H1 (cell line): ENCODE results near the gene WDR91. TPM values are rescaled to one million over a fixed set of nuclear protein-coding genes. Genes with fewer than 3 reads are reported as not detected.

Experiments used
- CTCF ChIA-PET: fragments of 300-600 bp; sonication (Branson Sonifier 250); formaldehyde crosslinking; loops from one replicate; lab custom pipeline; 2021; ENCODE audit not compliant: partially characterized antibody; lab: Charles Lee
- POLR2A ChIA-PET: fragments of 300-600 bp; sonication (Branson Sonifier 250); formaldehyde crosslinking; loops from one replicate; lab custom pipeline; 2021; ENCODE audit warnings: inconsistent platforms; ENCODE audit not compliant: partially characterized antibody; lab: Charles Lee
- DNase-seq, 2 experiments: peaks; one replicate each; pipeline versions ENCODE4 v3.0.0 to v3.0.0-alpha.2; 2010 to 2022; ENCODE audit warnings: low spot score in 2 of 2, low read depth in 1 of 2, mixed read lengths in 1 of 2
- FAIRE-seq: peaks from 2 replicates; lab custom pipeline; 2011; peaks lifted over from hg19 to GRCh38; lab: Jason Lieb, UNC
- H2AFZ ChIP-seq: 2 replicates; pipeline ENCODE4 v1.8.1; 2012; ENCODE audit warnings: low read length, inconsistent platforms
- H2AK5ac ChIP-seq: 2 replicates; pipeline ENCODE4 v1.6.1; 2013; ENCODE audit warnings: low read depth, low read length
- H2BK120ac ChIP-seq: replicated peaks from 2 replicates; pipeline ENCODE3; 2013; ENCODE audit warnings: low read depth, low read length, inconsistent platforms
- H2BK12ac ChIP-seq: 2 replicates; pipeline ENCODE4 v1.6.1; 2013; ENCODE audit warnings: low read depth, low read length
- H2BK15ac ChIP-seq: 2 replicates; pipeline ENCODE4 v1.6.1; 2013; ENCODE audit warnings: low read length
- H2BK20ac ChIP-seq: 2 replicates; pipeline ENCODE4 v1.6.1; 2013; ENCODE audit warnings: low read length
- H2BK5ac ChIP-seq: 2 replicates; pipeline ENCODE4 v1.6.1; 2013; ENCODE audit warnings: low read depth, low read length
- H3K14ac ChIP-seq: 2 replicates; pipeline ENCODE4 v1.6.1; 2013; ENCODE audit warnings: inconsistent platforms; ENCODE audit not compliant: insufficient read length
- H3K18ac ChIP-seq: 2 replicates; pipeline ENCODE4 v1.6.1; 2013; ENCODE audit warnings: low read length; ENCODE audit errors: extremely low read depth
- H3K23ac ChIP-seq: 2 replicates; pipeline ENCODE4 v1.6.1; 2013; ENCODE audit warnings: inconsistent platforms; ENCODE audit not compliant: insufficient read length
- H3K23me2 ChIP-seq: 2 replicates; pipeline ENCODE4 v1.6.1; 2013; ENCODE audit warnings: low read depth, low read length
- H3K27ac ChIP-seq: 2 replicates; pipeline ENCODE4 v1.6.1; 2011; ENCODE audit warnings: low read depth, low read length, inconsistent platforms
- H3K27me3 ChIP-seq, 4 experiments: replicated peaks in 1 of 4; 1 replicate in 1 of 4; 2 replicates in 3 of 4; pipeline versions ENCODE4 v1.6.1 to v1.8.1; 2011 to 2013; ENCODE audit warnings: low read length in 3 of 4, mild to moderate bottlenecking in 3 of 4, inconsistent platforms in 2 of 4, mixed read lengths in 2 of 4, moderate library complexity in 1 of 4; ENCODE audit not compliant: control insufficient read depth in 3 of 4, insufficient read depth in 3 of 4; ENCODE audit errors: extremely low read depth in 1 of 4
- H3K36me3 ChIP-seq, 4 experiments: 2 replicates each; pipeline versions ENCODE4 v1.6.1 to v1.8.1; 2011 to 2013; ENCODE audit warnings: mild to moderate bottlenecking in 4 of 4, low read length in 3 of 4, moderate library complexity in 2 of 4, control low read depth in 1 of 4, inconsistent platforms in 1 of 4; ENCODE audit not compliant: insufficient read depth in 4 of 4, control insufficient read depth in 2 of 4
- H3K4ac ChIP-seq: replicated peaks from 2 replicates; pipeline ENCODE3; 2013; ENCODE audit warnings: low read length, low read depth, mixed read lengths, inconsistent platforms; ENCODE audit not compliant: insufficient read length
- H3K4me1 ChIP-seq, 4 experiments: replicated peaks in 1 of 4; 1 replicate in 1 of 4; 2 replicates in 3 of 4; pipeline versions ENCODE4 v1.6.1 to v1.8.1; 2011 to 2013; ENCODE audit warnings: low read length in 3 of 4, inconsistent platforms in 2 of 4, mixed read lengths in 1 of 4; ENCODE audit not compliant: insufficient read depth in 4 of 4, control insufficient read depth in 3 of 4
- H3K4me2 ChIP-seq, 2 experiments: 2 replicates each; pipeline versions ENCODE4 v1.6.1 to v1.8.1; 2011 to 2013; ENCODE audit warnings: low read depth in 2 of 2, low read length in 2 of 2, control low read depth in 1 of 2, inconsistent platforms in 1 of 2, mild to moderate bottlenecking in 1 of 2; ENCODE audit not compliant: insufficient read depth in 1 of 2
- H3K4me3 ChIP-seq, 4 experiments: fragments of 200-600, 300-600 bp in 1 of 4; sonication (generic), shearing (Covaris generic), sonication (Bioruptor Twin) in 1 of 4; 2 replicates each; pipeline versions ENCODE4 v1.5.1 to v1.8.1; 2011 to 2016; ENCODE audit warnings: low read length in 4 of 4, low read depth in 3 of 4, control low read depth in 2 of 4, inconsistent platforms in 2 of 4, mild to moderate bottlenecking in 2 of 4, mixed read lengths in 1 of 4, moderate library complexity in 1 of 4; ENCODE audit not compliant: insufficient read depth in 2 of 4; ENCODE audit errors: extremely low read depth in 1 of 4
- H3K56ac ChIP-seq: replicated peaks from 2 replicates; pipeline ENCODE3; 2013; ENCODE audit warnings: low read depth, mild to moderate bottlenecking, mixed read lengths, low read length, inconsistent platforms; ENCODE audit not compliant: insufficient read length
- H3K79me1 ChIP-seq: 2 replicates; pipeline ENCODE4 v1.6.1; 2013; ENCODE audit warnings: low read depth, low read length, control low read depth
- H3K79me2 ChIP-seq, 2 experiments: 2 replicates each; pipeline versions ENCODE4 v1.6.1 to v1.8.1; 2012 to 2013; ENCODE audit warnings: low read length in 2 of 2, mild to moderate bottlenecking in 2 of 2, inconsistent platforms in 1 of 2; ENCODE audit not compliant: insufficient read depth in 2 of 2, control insufficient read depth in 1 of 2
- H3K9ac ChIP-seq, 4 experiments: replicated peaks in 1 of 4; 1 replicate in 1 of 4; 2 replicates in 3 of 4; pipeline versions ENCODE4 v1.6.1 to v1.8.1; 2011 to 2013; ENCODE audit warnings: low read depth in 3 of 4, low read length in 3 of 4, control low read depth in 2 of 4, mild to moderate bottlenecking in 2 of 4, moderate library complexity in 2 of 4, inconsistent platforms in 1 of 4; ENCODE audit errors: extremely low read depth in 1 of 4
- H3K9me3 ChIP-seq, 2 experiments: 2 replicates each; pipeline versions ENCODE4 v1.6.1 to v1.8.1; 2012 to 2013; ENCODE audit warnings: mild to moderate bottlenecking in 2 of 2, moderate library complexity in 2 of 2, control low read depth in 1 of 2, inconsistent platforms in 1 of 2, low read depth in 1 of 2, low read length in 1 of 2, mixed read lengths in 1 of 2; ENCODE audit not compliant: insufficient read depth in 2 of 2
- H4K20me1 ChIP-seq, 2 experiments: replicated peaks in 1 of 2; 2 replicates each; pipeline versions ENCODE3 to v1.8.1; 2011 to 2013; ENCODE audit warnings: inconsistent platforms in 2 of 2, low read length in 2 of 2, mild to moderate bottlenecking in 1 of 2; ENCODE audit not compliant: insufficient read depth in 2 of 2, control insufficient read depth in 1 of 2
- H4K5ac ChIP-seq: 2 replicates; pipeline ENCODE4 v1.6.1; 2013; ENCODE audit warnings: low read length, low read depth, mixed read lengths, inconsistent platforms; ENCODE audit not compliant: insufficient read length
- H4K8ac ChIP-seq: 2 replicates; pipeline ENCODE4 v1.8.0; 2013; ENCODE audit warnings: mild to moderate bottlenecking, moderate library complexity, low read length, inconsistent platforms; ENCODE audit not compliant: insufficient read depth; ENCODE audit errors: extremely low read depth
- H4K91ac ChIP-seq: replicated peaks from 2 replicates; pipeline ENCODE3; 2013; ENCODE audit warnings: low read length, mixed read lengths, inconsistent platforms; ENCODE audit not compliant: insufficient read length
- BCL11A ChIP-seq, 2 experiments: IDR thresholded peaks; one replicate each; pipeline ENCODE4 v1.6.1; 2011; ENCODE audit warnings: low read depth in 2 of 2, low read length in 2 of 2, mild to moderate bottlenecking in 2 of 2
- CBX8 ChIP-seq: fragments of 300-800, 300-1000 bp; sonication (generic); IDR thresholded peaks from 2 replicates; pipeline ENCODE4 v1.7.1; 2016; ENCODE audit warnings: low read depth, low read length, borderline replicate concordance
- EGR1 ChIP-seq: IDR thresholded peaks from 2 replicates; pipeline ENCODE4 v1.6.1; 2011; ENCODE audit warnings: low read depth, low read length, borderline replicate concordance
- EP300 ChIP-seq, 2 experiments: IDR thresholded peaks; 1 replicate in 1 of 2; 2 replicates in 1 of 2; pipeline ENCODE4 v1.6.1; 2011 to 2012; ENCODE audit warnings: low read depth in 2 of 2, low read length in 2 of 2, mild to moderate bottlenecking in 2 of 2, borderline replicate concordance in 1 of 2, inconsistent platforms in 1 of 2, moderate library complexity in 1 of 2
- GTF2F1 ChIP-seq: IDR thresholded peaks from 2 replicates; pipeline ENCODE4 v1.6.1; 2012; ENCODE audit warnings: low read depth, low read length, improper control_type of control experiment, borderline replicate concordance
- JUN ChIP-seq: IDR thresholded peaks from 2 replicates; pipeline ENCODE4 v1.6.1; 2011; ENCODE audit warnings: low read depth, mild to moderate bottlenecking, improper control_type of control experiment, low read length
- KDM1A ChIP-seq: fragments of 200-600, 300-600 bp; sonication (generic); IDR thresholded peaks from 2 replicates; pipeline ENCODE4 v1.7.1; 2016; ENCODE audit warnings: mild to moderate bottlenecking, low read length, borderline replicate concordance
- POLR2AphosphoS5 ChIP-seq: IDR thresholded peaks from 2 replicates; pipeline ENCODE4 v1.6.1; 2011; ENCODE audit warnings: low read depth, low read length
- SP2 ChIP-seq: IDR thresholded peaks from 2 replicates; pipeline ENCODE4 v1.6.1; 2012; ENCODE audit warnings: mild to moderate bottlenecking, low read length, inconsistent platforms
- SP4 ChIP-seq: IDR thresholded peaks from 2 replicates; pipeline ENCODE4 v1.6.1; 2012; ENCODE audit warnings: low read length, inconsistent platforms
- TAF1 ChIP-seq: IDR thresholded peaks from 2 replicates; pipeline ENCODE4 v1.6.1; 2011; ENCODE audit warnings: mild to moderate bottlenecking, low read depth, low read length
- TBP ChIP-seq: IDR thresholded peaks from 2 replicates; pipeline ENCODE4 v1.6.1; 2011; ENCODE audit warnings: low read depth, low read length, improper control_type of control experiment
- TEAD4 ChIP-seq: IDR thresholded peaks from 2 replicates; pipeline ENCODE4 v1.6.1; 2012; ENCODE audit warnings: low read depth, low read length, inconsistent platforms, mixed read lengths
- WGBS, 2 experiments: shearing (Covaris generic) in 1 of 2; methylation state at CpG; one replicate each; pipeline versions ENCODE4 v1.1.6 to v1.1.7; 2013 to 2015; ENCODE audit warnings: low lambda C conversion rate in 2 of 2, mixed read lengths in 2 of 2, inconsistent platforms in 1 of 2, low coverage in 1 of 2, missing lambda C conversion rate in 1 of 2; ENCODE audit not compliant: insufficient replicate concordance in 2 of 2, insufficient coverage in 1 of 2, insufficient read length in 1 of 2; ENCODE audit errors: extremely low coverage in 1 of 2, missing lambda C conversion rate in 1 of 2; 5-methylcytosine and 5-hydroxymethylcytosine counted together
- polyA plus RNA-seq, 7 experiments: library from polyadenylated mRNA; depleted of rRNA in 3 of 7; stranded (reverse) in 5 of 7; unstranded in 2 of 7; fragments of >200 nt in 5 of 7; fragments of 200-250 nt in 2 of 7; gene quantifications; 1 replicate in 5 of 7; 2 replicates in 1 of 7; 4 replicates in 1 of 7; pipeline versions ENCODE4 v1.2.1 to v1.2.3, GENCODE V29; 2011 to 2013; ENCODE audit warnings: missing spikeins in 2 of 7, mixed read lengths in 2 of 7
- total RNA-seq: library from RNA; stranded (reverse); fragmentation: NEBNext Ultra II Directional; extraction: Animal tissue kit (Norgen Biotek cat#: 25700); gene quantifications from 2 replicates; pipeline ENCODE4 v1.2.1, GENCODE V29; 2021
- TF ChIP-seq, protein P1 (sequence below): IDR thresholded peaks from 2 replicates; pipeline ENCODE4 v1.6.1; 2011; ENCODE audit warnings: low read length, improper control_type of control experiment

WDR91 gene
- total and polyA plus RNA-seq, 2 of the 8 experiments (the other 6 are each of a cell fraction or from before 2014, with no cell fraction given) = 8.2 to 14.7 TPM

DNA sequence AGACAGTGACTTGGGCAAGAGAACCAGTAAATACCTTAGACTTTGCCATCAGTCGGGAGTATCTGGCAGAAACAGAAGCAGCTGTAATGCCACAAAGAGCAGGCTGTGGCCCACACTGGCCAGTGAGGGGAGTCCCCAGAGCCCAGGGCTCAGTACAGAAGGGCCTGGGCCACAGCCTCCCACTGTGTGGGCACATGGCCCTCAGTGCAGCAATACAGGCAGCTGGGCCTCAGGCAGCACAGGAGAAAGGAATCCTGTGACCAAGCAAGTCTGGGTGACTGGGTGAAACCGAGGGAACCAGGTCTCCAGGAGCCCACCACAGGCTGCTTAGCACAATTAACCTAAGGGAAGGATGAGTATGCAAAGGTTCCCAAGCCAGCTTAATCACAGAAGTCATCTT, 14.0 kb downstream of the WDR91 start:
- Histone ChIP-seq H3K14ac (no peak overlapping the region), H2BK12ac (no peak overlapping the region), H3K9ac (no peak overlapping the region), H4K5ac (no peak overlapping the region), H2BK20ac (no peak overlapping the region), H3K4me2 (no peak overlapping the region), H2BK15ac (no peak overlapping the region), H3K56ac (no peak overlapping the region), H4K20me1 (peaks cover 0 to 2% of the 10 kb centered on the region in 2 experiments), H3K4me1 (peaks cover 0 to 6% (median 2%) of the 10 kb centered on the region in 4 experiments; a peak in 3 of 7 replicates), H3K23ac (no peak overlapping the region), H3K27me3 (no peaks in the 10 kb centered on the region), H4K8ac (no peak overlapping the region), H2BK5ac (no peak overlapping the region), H3K9me3 (no peaks in the 10 kb centered on the region), H3K79me2 (no peaks in the 10 kb centered on the region), H3K36me3 (peaks cover 0 to 6% (median 0%) of the 10 kb centered on the region in 4 experiments; a peak in 1 of 8 replicates), H3K27ac (no peak overlapping the region), H3K4ac (no peak overlapping the region), H2AK5ac (no peak overlapping the region), H2BK120ac (no peak overlapping the region), H3K4me3 (no peak overlapping the region), H3K23me2 (no peaks in the 10 kb centered on the region), H3K18ac (no peak overlapping the region), H4K91ac (no peak overlapping the region), H2AFZ (no peak overlapping the region), H3K79me1 (no peaks in the 10 kb centered on the region; the same call in 1 of the 2 replicates)
- no peak for FAIRE-seq
- 73% methylated on average over 2 of the region's 2 CpGs; no CpG with 5 or more reads in 1 of the 2 experiments for WGBS, 2 experiments
- DNase-seq = no peak
- CTCF ChIA-PET = no interaction called here
- TF ChIP-seq SP4 (no peak), BCL11A (IDR thresholded peaks at IDR 0.05; ENCODE audit: low read depth in 2 of 2, low read length in 2 of 2) (no peak), TAF1 (no peak), GTF2F1 (no peak), CBX8 (no peak), EGR1 (no peak), JUN (no peak), TBP (no peak), SP2 (no peak), KDM1A (no peak), TEAD4 (no peak), EP300 (IDR thresholded peaks at IDR 0.05; ENCODE audit: borderline replicate concordance in 1 of 2, low read depth in 2 of 2, low read length in 2 of 2) (no peak), POLR2AphosphoS5 (no peak)
- TF ChIP-seq, protein P1, sequence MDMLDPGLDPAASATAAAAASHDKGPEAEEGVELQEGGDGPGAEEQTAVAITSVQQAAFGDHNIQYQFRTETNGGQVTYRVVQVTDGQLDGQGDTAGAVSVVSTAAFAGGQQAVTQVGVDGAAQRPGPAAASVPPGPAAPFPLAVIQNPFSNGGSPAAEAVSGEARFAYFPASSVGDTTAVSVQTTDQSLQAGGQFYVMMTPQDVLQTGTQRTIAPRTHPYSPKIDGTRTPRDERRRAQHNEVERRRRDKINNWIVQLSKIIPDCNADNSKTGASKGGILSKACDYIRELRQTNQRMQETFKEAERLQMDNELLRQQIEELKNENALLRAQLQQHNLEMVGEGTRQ = no peak
- POLR2A ChIA-PET = interaction anchor here (1.7 kb wide), 1 partner anchor 13 kb away, joined by 4 read pairs; no protein-coding TSS in a partner anchor
